H9 (cell line): ENCODE results near the gene NFATC2IP. TPM values are rescaled to one million over a fixed set of nuclear protein-coding genes. Genes with fewer than 3 reads are reported as not detected.

ENCODE experiments used
- DNase-seq: peaks from one replicate; pipeline ENCODE4 v3.0.0-alpha.2; 2017
- H2AFZ ChIP-seq: one replicate; pipeline ENCODE4 v1.6.1; 2013; ENCODE audit warnings: mild to moderate bottlenecking, low read length, control low read depth, moderate library complexity
- H2AK5ac ChIP-seq: 2 replicates; pipeline ENCODE4 v1.6.1; 2013; ENCODE audit warnings: low read length, control low read depth, mixed read lengths; ENCODE audit not compliant: insufficient read length
- H2BK120ac ChIP-seq: one replicate; pipeline ENCODE4 v1.6.1; 2013; ENCODE audit warnings: low read depth, mild to moderate bottlenecking, low read length, control low read depth, inconsistent platforms; ENCODE audit not compliant: poor library complexity, severe bottlenecking
- H2BK12ac ChIP-seq: 2 replicates; pipeline ENCODE4 v1.6.1; 2013; ENCODE audit warnings: low read length, control low read depth, mixed read lengths, low read depth; ENCODE audit not compliant: insufficient read length
- H2BK15ac ChIP-seq: 2 replicates; pipeline ENCODE4 v1.6.1; 2013; ENCODE audit warnings: low read depth, low read length, control low read depth
- H2BK20ac ChIP-seq: one replicate; pipeline ENCODE4 v1.6.1; 2013; ENCODE audit warnings: low read depth, mild to moderate bottlenecking, low read length, control low read depth, inconsistent platforms; ENCODE audit not compliant: poor library complexity, severe bottlenecking
- H2BK5ac ChIP-seq: 2 replicates; pipeline ENCODE4 v1.6.1; 2013; ENCODE audit warnings: low read length, control low read depth, mixed read lengths; ENCODE audit not compliant: insufficient read length
- H3K14ac ChIP-seq: 2 replicates; pipeline ENCODE4 v1.6.1; 2013; ENCODE audit warnings: low read length, control low read depth; ENCODE audit not compliant: insufficient read depth
- H3K18ac ChIP-seq: 2 replicates; pipeline ENCODE4 v1.6.1; 2013; ENCODE audit warnings: low read depth, mild to moderate bottlenecking, mixed read lengths, low read length, control low read depth; ENCODE audit not compliant: insufficient read length
- H3K23ac ChIP-seq: 2 replicates; pipeline ENCODE4 v1.6.1; 2013; ENCODE audit warnings: low read length, control low read depth, mixed read lengths, low read depth; ENCODE audit not compliant: insufficient read length
- H3K23me2 ChIP-seq: 2 replicates; pipeline ENCODE4 v1.6.1; 2013; ENCODE audit warnings: low read depth, mild to moderate bottlenecking, mixed read lengths, low read length, control low read depth; ENCODE audit not compliant: insufficient read length, poor library complexity, severe bottlenecking
- H3K27ac ChIP-seq: 2 replicates; pipeline ENCODE4 v1.5.1; 2013; ENCODE audit warnings: low read length, control low read depth, mixed read lengths, low read depth; ENCODE audit not compliant: insufficient read length
- H3K27me3 ChIP-seq: 2 replicates; pipeline ENCODE4 v1.6.1; 2013; ENCODE audit warnings: low read length, control low read depth, inconsistent platforms; ENCODE audit not compliant: insufficient read depth
- H3K4ac ChIP-seq: 2 replicates; pipeline ENCODE4 v1.6.1; 2013; ENCODE audit warnings: low read depth, mild to moderate bottlenecking, control low read depth, inconsistent platforms, low read length, moderate library complexity
- H3K4me1 ChIP-seq: 2 replicates; pipeline ENCODE4 v1.6.1; 2013; ENCODE audit warnings: low read length, control low read depth, inconsistent platforms; ENCODE audit not compliant: insufficient read depth
- H3K4me2 ChIP-seq: 2 replicates; pipeline ENCODE4 v1.6.1; 2013; ENCODE audit warnings: low read length, control low read depth, mixed read lengths; ENCODE audit not compliant: insufficient read length, insufficient read depth
- H3K56ac ChIP-seq: 2 replicates; pipeline ENCODE4 v1.6.1; 2013; ENCODE audit warnings: low read depth, mild to moderate bottlenecking, mixed read lengths, low read length, control low read depth; ENCODE audit not compliant: insufficient read length
- H3K79me1 ChIP-seq: 2 replicates; pipeline ENCODE4 v1.6.1; 2013; ENCODE audit warnings: low read depth, mild to moderate bottlenecking, moderate library complexity, low read length, control low read depth, inconsistent platforms; ENCODE audit not compliant: insufficient read depth, poor library complexity, severe bottlenecking
- H3K79me2 ChIP-seq: 2 replicates; pipeline ENCODE4 v1.6.1; 2013; ENCODE audit warnings: low read length, control low read depth, inconsistent platforms; ENCODE audit not compliant: insufficient read depth
- H3K9ac ChIP-seq: 2 replicates; pipeline ENCODE4 v1.6.1; 2013; ENCODE audit warnings: low read length, control low read depth, mixed read lengths; ENCODE audit not compliant: insufficient read length; ENCODE audit errors: extremely low read depth
- H3K9me3 ChIP-seq: one replicate; pipeline ENCODE4 v1.6.1; 2013; ENCODE audit warnings: low read depth, low read length, inconsistent platforms; ENCODE audit not compliant: control insufficient read depth
- H3T11ph ChIP-seq: one replicate; pipeline ENCODE4 v1.6.1; 2013; ENCODE audit warnings: mild to moderate bottlenecking, low read length, control low read depth, inconsistent platforms
- H4K20me1 ChIP-seq: one replicate; pipeline ENCODE4 v1.6.1; 2013; ENCODE audit not compliant: control insufficient read depth, insufficient read length, insufficient read depth
- H4K5ac ChIP-seq: 2 replicates; pipeline ENCODE4 v1.6.1; 2013; ENCODE audit warnings: low read depth, mild to moderate bottlenecking, mixed read lengths, low read length, control low read depth; ENCODE audit not compliant: insufficient read length
- H4K8ac ChIP-seq: replicated peaks from 2 replicates; pipeline ENCODE4 v1.6.1; 2013; ENCODE audit warnings: low read length, control low read depth, mixed read lengths, low read depth; ENCODE audit not compliant: insufficient read length
- H4K91ac ChIP-seq: 2 replicates; pipeline ENCODE4 v1.6.1; 2013; ENCODE audit warnings: low read depth, mild to moderate bottlenecking, moderate library complexity, mixed read lengths, low read length, control low read depth; ENCODE audit not compliant: insufficient read length
- H3K27ac Mint-ChIP-seq, 3 experiments: 2 replicates in 2 of 3; 3 replicates in 1 of 3; pipeline ENCODE4 v1.8.0; 2020 to 2021; ENCODE audit warnings: mixed read lengths in 3 of 3, mild to moderate bottlenecking in 1 of 3, moderate library complexity in 1 of 3
- H3K27me3 Mint-ChIP-seq: 2 replicates; pipeline ENCODE4 v1.8.0; 2021; ENCODE audit warnings: low read depth, mild to moderate bottlenecking, moderate library complexity, mixed read lengths
- H3K36me3 Mint-ChIP-seq, 3 experiments: 2 replicates in 2 of 3; 3 replicates in 1 of 3; pipeline ENCODE4 v1.8.0; 2020 to 2021; ENCODE audit warnings: low read depth in 3 of 3, mixed read lengths in 3 of 3; ENCODE audit not compliant: insufficient read depth in 1 of 3
- H3K4me1 Mint-ChIP-seq, 2 experiments: 2 replicates each; pipeline ENCODE4 v1.8.0; 2020; ENCODE audit warnings: mixed read lengths in 2 of 2
- H3K4me3 Mint-ChIP-seq, 2 experiments: 2 replicates in 1 of 2; 3 replicates in 1 of 2; pipeline ENCODE4 v1.8.0; 2020 to 2021; ENCODE audit warnings: mild to moderate bottlenecking in 2 of 2, mixed read lengths in 2 of 2, moderate library complexity in 1 of 2
- H3K9me3 Mint-ChIP-seq, 2 experiments: 2 replicates in 1 of 2; 3 replicates in 1 of 2; pipeline ENCODE4 v1.8.0; 2020; ENCODE audit warnings: mild to moderate bottlenecking in 2 of 2, mixed read lengths in 2 of 2, moderate library complexity in 1 of 2
- WGBS: extraction: QIAGEN DNeasy Blood & Tissue Kit; methylation state at CpG from one replicate; pipeline ENCODE4 v1.1.7; 2013; ENCODE audit warnings: missing lambda C conversion rate, low lambda C conversion rate, mixed read lengths; ENCODE audit not compliant: insufficient read length; ENCODE audit errors: extremely low coverage; 5-methylcytosine and 5-hydroxymethylcytosine counted together
- total RNA-seq: library from RNA; stranded (reverse); gene quantifications from 2 replicates; pipeline ENCODE4 v1.2.1, GENCODE V29; 2021
- TF ChIP-seq, protein P1 (sequence below): fragments of 200-600 bp; sonication (generic); conservative IDR thresholded peaks from 3 replicates; pipeline ENCODE4 v1.8.0; 2021; ENCODE audit warnings: antibody characterized with exemption, mild to moderate bottlenecking

Gene NFATC2IP
- total RNA-seq, 1 experiment from 2014 or later, result 73.8 TPM

DNA sequence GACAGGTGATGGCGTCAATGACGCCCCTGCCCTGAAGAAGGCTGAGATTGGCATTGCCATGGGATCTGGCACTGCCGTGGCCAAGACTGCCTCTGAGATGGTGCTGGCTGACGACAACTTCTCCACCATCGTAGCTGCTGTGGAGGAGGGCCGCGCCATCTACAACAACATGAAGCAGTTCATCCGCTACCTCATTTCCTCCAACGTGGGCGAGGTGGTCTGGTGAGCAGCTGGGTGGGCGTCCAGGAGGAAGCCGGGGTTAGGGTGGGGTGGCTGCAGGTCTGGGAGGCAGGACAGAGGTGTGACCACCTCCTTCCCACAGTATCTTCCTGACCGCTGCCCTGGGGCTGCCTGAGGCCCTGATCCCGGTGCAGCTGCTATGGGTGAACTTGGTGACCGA is 48.9 kb upstream of the NFATC2IP start:
- no peak overlapping the region for H2BK5ac ChIP-seq
- TF ChIP-seq, protein P1, sequence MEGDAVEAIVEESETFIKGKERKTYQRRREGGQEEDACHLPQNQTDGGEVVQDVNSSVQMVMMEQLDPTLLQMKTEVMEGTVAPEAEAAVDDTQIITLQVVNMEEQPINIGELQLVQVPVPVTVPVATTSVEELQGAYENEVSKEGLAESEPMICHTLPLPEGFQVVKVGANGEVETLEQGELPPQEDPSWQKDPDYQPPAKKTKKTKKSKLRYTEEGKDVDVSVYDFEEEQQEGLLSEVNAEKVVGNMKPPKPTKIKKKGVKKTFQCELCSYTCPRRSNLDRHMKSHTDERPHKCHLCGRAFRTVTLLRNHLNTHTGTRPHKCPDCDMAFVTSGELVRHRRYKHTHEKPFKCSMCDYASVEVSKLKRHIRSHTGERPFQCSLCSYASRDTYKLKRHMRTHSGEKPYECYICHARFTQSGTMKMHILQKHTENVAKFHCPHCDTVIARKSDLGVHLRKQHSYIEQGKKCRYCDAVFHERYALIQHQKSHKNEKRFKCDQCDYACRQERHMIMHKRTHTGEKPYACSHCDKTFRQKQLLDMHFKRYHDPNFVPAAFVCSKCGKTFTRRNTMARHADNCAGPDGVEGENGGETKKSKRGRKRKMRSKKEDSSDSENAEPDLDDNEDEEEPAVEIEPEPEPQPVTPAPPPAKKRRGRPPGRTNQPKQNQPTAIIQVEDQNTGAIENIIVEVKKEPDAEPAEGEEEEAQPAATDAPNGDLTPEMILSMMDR, result no peak
- H4K5ac ChIP-seq, result no peak overlapping the region
- H3K9me3 Mint-ChIP-seq, result no peaks in the 10 kb centered on the region
- H2AFZ ChIP-seq, result no peak overlapping the region
- no peak overlapping the region for H3T11ph ChIP-seq
- peaks cover 0 to 2% (median 0%) of the 10 kb centered on the region in 3 experiments; a peak in 1 of 7 replicates for H3K36me3 Mint-ChIP-seq
- no CpG with 5 or more reads among the region's 15 CpGs for WGBS
- H3K27ac ChIP-seq, result no peak overlapping the region
- no peaks in the 10 kb centered on the region for H3K27me3 ChIP-seq
- no peak overlapping the region for H3K14ac ChIP-seq
- no peak overlapping the region for H3K56ac ChIP-seq
- H3K79me1 ChIP-seq, result no peaks in the 10 kb centered on the region
- no peak overlapping the region for H4K91ac ChIP-seq
- H2BK120ac ChIP-seq, result no peak overlapping the region
- H3K79me2 ChIP-seq, result no peaks in the 10 kb centered on the region
- DNase-seq, result no peak
- H2BK20ac ChIP-seq, result no peak overlapping the region
- no peaks in the 10 kb centered on the region for H3K27me3 Mint-ChIP-seq
- no peak overlapping the region for H2BK12ac ChIP-seq
- H3K4me2 ChIP-seq, result no peak overlapping the region
- no peak overlapping the region for H3K9ac ChIP-seq
- no peak overlapping the region for H4K8ac ChIP-seq
- no peak overlapping the region for H3K4me3 Mint-ChIP-seq
- H3K4ac ChIP-seq, result no peak overlapping the region
- H2AK5ac ChIP-seq, result no peak overlapping the region
- H3K9me3 ChIP-seq, result no peaks in the 10 kb centered on the region
- no peak overlapping the region for H3K18ac ChIP-seq
- H3K23me2 ChIP-seq, result no peaks in the 10 kb centered on the region
- H3K4me1 Mint-ChIP-seq, result no peaks in the 10 kb centered on the region; a peak in 1 of 4 replicates
- H4K20me1 ChIP-seq, result no peaks in the 10 kb centered on the region
- no peaks in the 10 kb centered on the region for H3K4me1 ChIP-seq
- no peak overlapping the region for H3K23ac ChIP-seq
- H2BK15ac ChIP-seq, result no peak overlapping the region
- no peak overlapping the region for H3K27ac Mint-ChIP-seq
